ENCODE data around the gene CPLANE2.

GRCh38 chr1:16260814-16261213, 23.8 kb upstream of the CPLANE2 start:
- TF ChIP-seq CTCF (conservative IDR thresholded peaks at IDR 0.05; ENCODE audit: low read depth, low read length) (no peak), EZH2 (IDR thresholded peaks at IDR 0.05; ENCODE audit: borderline replicate concordance, low read depth, low read length, poor library complexity, severe bottlenecking) (no peak)

All from A673 (cell line).